ENCODE results near the gene COX20.

DNA sequence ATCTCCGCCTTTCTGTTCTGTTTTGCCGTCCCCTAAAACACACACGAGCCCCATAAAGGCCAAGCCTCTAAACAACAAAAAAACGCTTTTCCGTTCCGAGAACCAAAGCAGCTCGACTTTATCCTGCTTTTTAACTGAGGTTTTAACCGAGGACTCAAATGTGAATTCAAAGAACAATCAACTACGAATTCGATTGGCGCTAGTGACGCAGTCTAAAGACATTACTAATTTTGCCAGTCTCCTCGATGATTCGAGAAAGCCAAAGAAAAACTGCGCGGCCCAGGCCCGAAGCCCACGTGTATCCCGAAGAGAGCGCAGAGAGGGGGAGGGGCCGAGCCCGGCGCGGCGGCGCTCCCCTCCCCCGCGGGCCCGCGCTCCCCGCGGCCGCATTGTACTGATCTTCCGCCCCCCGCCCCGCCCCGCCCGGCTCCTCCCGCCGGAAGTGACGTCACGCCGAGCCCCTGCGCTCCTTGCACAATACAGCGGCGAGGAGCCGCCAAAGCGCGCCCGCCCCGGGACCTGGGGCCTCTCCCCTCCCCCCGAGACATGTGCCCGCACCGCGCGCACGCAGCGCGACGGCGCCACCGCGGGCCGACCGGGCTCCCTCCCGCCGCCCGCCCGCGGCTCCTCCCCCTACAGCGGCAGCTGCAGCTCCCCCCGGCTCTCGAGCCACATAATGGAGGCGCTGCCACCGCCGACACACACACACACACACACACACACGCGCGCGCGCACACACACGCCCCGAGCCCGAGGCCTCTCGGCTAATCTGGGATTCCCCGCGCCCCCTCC, 27.4 kb downstream of the COX20 start:
- TF ChIP-seq CTCF (IDR thresholded peaks at IDR 0.05) (no peak), POLR2A (IDR thresholded peaks at IDR 0.05) (peak in 1 of 2 donors; percentile 49)

Data from lower leg skin (tissue), 3 donors.